Naive thymus-derived CD8-positive, alpha-beta T cell (primary cell): ENCODE measurements around the gene HLA-DPA1. TPM values are rescaled to one million over a fixed set of nuclear protein-coding genes. Genes with fewer than 3 reads are reported as not detected.
A peak's percentile ranks its signal among the peaks of the same experiment; 100 is the strongest.

ENCODE experiments used
- ATAC-seq, 2 donors: fragments of 150-1000 bp; cut with Tn5 transposase in 1 of 2; sonication (Bioruptor Pico), chemical (Tn5 transposase) in 1 of 2; 1 replicate in 1 of 2; 2 replicates in 1 of 2; pipeline ENCODE4 v1.10.0; 2021; ENCODE audit warnings: mild to moderate bottlenecking in 2 of 2, moderate library complexity in 2 of 2
- POLR2A ChIA-PET: fragments of 350-600 bp; sonication (Branson Sonifier 250); formaldehyde crosslinking; loops from one replicate; lab custom pipeline; 2021; ENCODE audit warnings: antibody characterized with exemption; lab: Charles Lee
- DNase-seq, 10 donors: peaks; one replicate each; pipeline versions ENCODE4 v3.0.0 to v3.0.0-alpha.2; 2020 to 2022
- H3K27ac Mint-ChIP-seq, 10 donors: one replicate each; pipeline ENCODE4 v1.8.0; 2020 to 2022; ENCODE audit warnings: mild to moderate bottlenecking in 10 of 10, mixed read lengths in 10 of 10, moderate library complexity in 4 of 10, inconsistent platforms in 1 of 10
- H3K27me3 Mint-ChIP-seq, 5 donors: one replicate each; pipeline ENCODE4 v1.8.0; 2021 to 2022; ENCODE audit warnings: mixed read lengths in 5 of 5
- H3K36me3 Mint-ChIP-seq, 3 donors: one replicate each; pipeline ENCODE4 v1.8.0; 2020 to 2022; ENCODE audit warnings: mixed read lengths in 3 of 3, mild to moderate bottlenecking in 2 of 3, inconsistent platforms in 1 of 3
- H3K4me1 Mint-ChIP-seq, 4 donors: one replicate each; pipeline ENCODE4 v1.8.0; 2021 to 2022; ENCODE audit warnings: mixed read lengths in 4 of 4
- H3K4me3 Mint-ChIP-seq, 10 donors: one replicate each; pipeline ENCODE4 v1.8.0; 2020 to 2022; ENCODE audit warnings: mild to moderate bottlenecking in 10 of 10, mixed read lengths in 10 of 10, moderate library complexity in 6 of 10, inconsistent platforms in 1 of 10
- H3K9me3 Mint-ChIP-seq, 9 donors: one replicate each; pipeline ENCODE4 v1.8.0; 2020 to 2022; ENCODE audit warnings: mixed read lengths in 9 of 9, mild to moderate bottlenecking in 3 of 9, inconsistent platforms in 1 of 9, moderate library complexity in 1 of 9
- polyA plus RNA-seq, 3 donors: library from polyadenylated mRNA; unstranded; fragments of 300-500 nt; fragmentation: Illumina TruSeq; gene quantifications; one replicate each; pipeline ENCODE4 v1.2.3, GENCODE V29; 2021
- total RNA-seq, 8 experiments: library from RNA in 2 of 8; stranded (reverse) in 2 of 8; gene quantifications; one replicate each; pipeline ENCODE4 v1.2.3 and lab custom pipeline; 2021 to 2026

Gene HLA-DPA1
- total and polyA plus RNA-seq, 5 experiments from 2014 or later, result 19.5 to 121 (median 35.9) TPM

DNA sequence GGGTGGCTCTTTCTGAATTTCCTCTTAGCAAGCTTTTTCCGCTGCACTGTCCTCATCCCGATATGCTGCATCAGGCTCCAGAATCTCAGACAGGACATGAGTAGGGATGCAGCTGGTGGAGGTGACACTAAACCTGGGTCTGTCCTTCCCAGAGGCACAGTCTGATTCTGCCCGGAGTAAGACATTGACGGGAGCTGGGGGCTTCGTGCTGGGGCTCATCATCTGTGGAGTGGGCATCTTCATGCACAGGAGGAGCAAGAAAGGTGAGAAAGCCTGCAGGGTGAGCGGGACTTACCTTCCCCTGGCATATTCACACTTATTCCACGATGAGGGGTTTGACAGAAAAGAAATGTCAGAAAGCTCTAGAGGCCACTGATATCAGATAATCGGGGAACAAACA lies 12.2 kb upstream of the HLA-DPA1 start:
- POLR2A ChIA-PET, result no interaction called here
- peak overlapping the region in 3 of 10 donors; percentile 15 to 54 (median 34) for H3K27ac Mint-ChIP-seq
- ATAC-seq (no peak), DNase-seq (no peak)
- no peaks in the 10 kb centered on the region for H3K9me3 Mint-ChIP-seq
- H3K4me1 Mint-ChIP-seq, result peaks cover 12 to 25% (median 21%) of the 10 kb centered on the region in 4 donors
- H3K27me3 Mint-ChIP-seq, result no peaks in the 10 kb centered on the region
- H3K36me3 Mint-ChIP-seq, result peaks cover 4 to 51% (median 4%) of the 10 kb centered on the region in 3 donors
- no peak overlapping the region for H3K4me3 Mint-ChIP-seq

- Mint-ChIP-seq H3K27me3 (peaks cover 0 to 4% (median 0%) of the 10 kb centered on the region in 5 donors), H3K27ac (peak overlapping the region in 4 of 10 donors; percentile 17 to 90 (median 43)), H3K9me3 (no peaks in the 10 kb centered on the region), H3K4me1 (peaks cover 26 to 53% (median 48%) of the 10 kb centered on the region in 4 donors), H3K4me3 (no peak overlapping the region), H3K36me3 (peaks cover 4 to 52% (median 4%) of the 10 kb centered on the region in 3 donors)
- DNase-seq (peak in 1 of 10 donors; percentile 20), ATAC-seq (no peak)
- POLR2A ChIA-PET, result no interaction called here
Observed at GRCh38 chr6:33082702-33083101, 9.3 kb upstream of the HLA-DPA1 start.

- POLR2A ChIA-PET, result interaction anchor here (0.8 kb wide), 1 partner anchor 460 kb away, joined by 3 read pairs; no protein-coding TSS in a partner anchor
- peak overlapping the region in 4 of 10 donors; percentile 25 to 66 (median 44) for H3K4me3 Mint-ChIP-seq
- peaks cover 33 to 68% (median 58%) of the 10 kb centered on the region in 4 donors for H3K4me1 Mint-ChIP-seq
- H3K27ac Mint-ChIP-seq, result peak overlapping the region in 7 of 10 donors; percentile 36 to 82 (median 56)
- ATAC-seq, result no peak
- no peaks in the 10 kb centered on the region for H3K9me3 Mint-ChIP-seq
- peaks cover 4 to 42% (median 4%) of the 10 kb centered on the region in 3 donors for H3K36me3 Mint-ChIP-seq
- peaks cover 0 to 6% (median 0%) of the 10 kb centered on the region in 5 donors for H3K27me3 Mint-ChIP-seq
- DNase-seq, result no peak
Observed at GRCh38 chr6:33081098-33081824, 7.8 kb upstream of the HLA-DPA1 start.

DNA sequence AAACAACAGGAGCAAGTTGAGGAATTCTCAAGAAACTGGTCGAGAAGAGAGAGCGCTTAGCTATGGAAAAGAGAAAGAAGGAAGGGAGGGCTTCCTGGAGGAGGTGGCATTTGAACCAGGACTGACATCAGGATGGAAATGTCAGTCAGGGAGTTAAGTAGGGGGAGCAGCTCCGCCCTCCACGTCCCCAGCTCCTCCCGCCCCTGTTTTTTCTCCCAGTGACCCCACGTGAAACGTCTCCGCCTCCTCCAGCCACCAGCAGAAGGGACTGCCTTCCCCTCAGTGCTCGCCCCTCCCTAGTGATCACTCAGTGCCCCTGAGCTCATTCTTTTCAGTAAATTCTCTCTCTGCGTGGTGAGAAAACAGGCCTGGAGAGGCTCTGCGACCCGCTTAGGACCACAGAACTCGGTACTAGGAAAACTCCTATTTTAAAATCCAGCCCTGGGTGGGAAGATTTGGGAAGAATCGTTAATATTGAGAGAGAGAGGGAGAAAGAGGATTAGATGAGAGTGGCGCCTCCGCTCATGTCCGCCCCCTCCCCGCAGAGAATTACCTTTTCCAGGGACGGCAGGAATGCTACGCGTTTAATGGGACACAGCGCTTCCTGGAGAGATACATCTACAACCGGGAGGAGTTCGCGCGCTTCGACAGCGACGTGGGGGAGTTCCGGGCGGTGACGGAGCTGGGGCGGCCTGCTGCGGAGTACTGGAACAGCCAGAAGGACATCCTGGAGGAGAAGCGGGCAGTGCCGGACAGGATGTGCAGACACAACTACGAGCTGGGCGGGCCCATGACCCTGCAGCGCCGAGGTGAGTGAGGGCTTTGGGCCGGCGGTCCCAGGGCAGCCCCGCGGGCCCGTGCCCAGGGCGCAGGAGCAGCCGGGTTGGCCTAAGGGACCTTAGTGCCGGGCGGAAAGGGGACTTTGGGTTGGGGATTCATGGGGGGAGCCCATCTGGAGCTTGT lies 7.0 kb upstream of the HLA-DPA1 start:
- peaks cover 4 to 34% (median 4%) of the 10 kb centered on the region in 3 donors for H3K36me3 Mint-ChIP-seq
- DNase-seq (no peak), ATAC-seq (no peak)
- H3K4me1 Mint-ChIP-seq, result peaks cover 33 to 76% (median 61%) of the 10 kb centered on the region in 4 donors
- no peaks in the 10 kb centered on the region for H3K9me3 Mint-ChIP-seq
- POLR2A ChIA-PET, result interaction anchor here (0.5 kb wide), 1 partner anchor 175 kb away, joined by 3 read pairs; no protein-coding TSS in a partner anchor
- peak overlapping the region in 8 of 10 donors; percentile 43 to 81 (median 64) for H3K4me3 Mint-ChIP-seq
- H3K27ac Mint-ChIP-seq, result peak overlapping the region in 7 of 10 donors; percentile 46 to 77 (median 53)
- H3K27me3 Mint-ChIP-seq, result peaks cover 0 to 6% (median 0%) of the 10 kb centered on the region in 5 donors

- peaks cover 36 to 81% (median 67%) of the 10 kb centered on the region in 4 donors for H3K4me1 Mint-ChIP-seq
- no peak for DNase-seq
- peak overlapping the region in 3 of 10 donors; percentile 20 to 55 (median 39) for H3K4me3 Mint-ChIP-seq
- H3K36me3 Mint-ChIP-seq, result peaks cover 4 to 28% (median 4%) of the 10 kb centered on the region in 3 donors
- no peak for ATAC-seq
- H3K27me3 Mint-ChIP-seq, result peaks cover 0 to 6% (median 0%) of the 10 kb centered on the region in 5 donors
- peak overlapping the region in 2 of 10 donors; percentile 55 to 77 for H3K27ac Mint-ChIP-seq
- H3K9me3 Mint-ChIP-seq, result no peaks in the 10 kb centered on the region
- POLR2A ChIA-PET, result interaction anchor here (0.5 kb wide), 1 partner anchor 176 kb away, joined by 3 read pairs; no protein-coding TSS in a partner anchor
Observed at GRCh38 chr6:33079580-33079979, 6.1 kb upstream of the HLA-DPA1 start.

GRCh38 chr6:33078919-33079521 lies 5.6 kb upstream of the HLA-DPA1 start:
- Mint-ChIP-seq H3K4me3 (peak overlapping the region in 4 of 10 donors; percentile 12 to 61 (median 25)), H3K27ac (peak overlapping the region in 7 of 10 donors; percentile 34 to 77 (median 57)), H3K9me3 (no peaks in the 10 kb centered on the region), H3K36me3 (peaks cover 4 to 22% (median 4%) of the 10 kb centered on the region in 3 donors), H3K4me1 (peaks cover 36 to 81% (median 67%) of the 10 kb centered on the region in 4 donors), H3K27me3 (peaks cover 0 to 6% (median 0%) of the 10 kb centered on the region in 5 donors)
- POLR2A ChIA-PET, result no interaction called here
- ATAC-seq, result no peak
- no peak for DNase-seq

- Mint-ChIP-seq H3K4me1 (peaks cover 38 to 85% (median 71%) of the 10 kb centered on the region in 4 donors), H3K4me3 (peak overlapping the region in 6 of 10 donors; percentile 44 to 88 (median 74))
- no peak for ATAC-seq
Observed at GRCh38 chr6:33078442-33078841, 5.0 kb upstream of the HLA-DPA1 start.

DNA sequence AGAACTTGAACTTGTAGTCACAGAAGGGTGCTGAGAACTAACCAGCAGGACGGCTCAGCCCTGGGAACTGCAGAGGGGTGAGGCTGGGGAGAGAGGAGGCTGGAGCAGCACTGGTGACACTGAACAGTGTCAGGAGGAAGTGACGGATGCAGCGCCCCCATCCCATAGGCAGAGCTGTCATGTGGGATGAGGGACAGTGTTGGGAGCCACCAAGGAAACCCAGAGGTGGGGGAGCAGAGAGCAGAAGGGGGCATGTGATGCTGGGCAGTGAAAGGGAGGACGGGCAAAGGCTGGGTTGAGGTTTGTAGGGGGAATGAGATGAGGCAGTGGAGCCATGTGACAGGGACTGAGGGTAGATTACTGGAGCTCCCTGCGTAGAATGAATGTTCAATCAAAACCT lies 4.5 kb upstream of the HLA-DPA1 start:
- H3K36me3 Mint-ChIP-seq, result peaks cover 3 to 14% (median 4%) of the 10 kb centered on the region in 3 donors
- ATAC-seq (no peak), DNase-seq (no peak)
- H3K27me3 Mint-ChIP-seq, result peaks cover 0 to 8% (median 0%) of the 10 kb centered on the region in 5 donors
- no peaks in the 10 kb centered on the region for H3K9me3 Mint-ChIP-seq
- H3K27ac Mint-ChIP-seq, result peak overlapping the region in 7 of 10 donors; percentile 20 to 85 (median 74)
- peaks cover 41 to 87% (median 73%) of the 10 kb centered on the region in 4 donors for H3K4me1 Mint-ChIP-seq
- POLR2A ChIA-PET, result no interaction called here
- peak overlapping the region; percentile 65 to 90 (median 84) for H3K4me3 Mint-ChIP-seq

More at GRCh38 chr6:33078442-33078841, 5.0 kb upstream of the HLA-DPA1 start:
- POLR2A ChIA-PET, result no interaction called here
- Mint-ChIP-seq H3K27ac (peak overlapping the region in 3 of 10 donors; percentile 49 to 84 (median 77)), H3K36me3 (peaks cover 4 to 18% (median 4%) of the 10 kb centered on the region in 3 donors), H3K9me3 (no peaks in the 10 kb centered on the region), H3K27me3 (peaks cover 0 to 7% (median 0%) of the 10 kb centered on the region in 5 donors)
- no peak for DNase-seq

- H3K4me1 Mint-ChIP-seq, result peaks cover 36 to 86% (median 73%) of the 10 kb centered on the region in 4 donors
- peaks cover 0 to 8% (median 0%) of the 10 kb centered on the region in 5 donors for H3K27me3 Mint-ChIP-seq
- H3K4me3 Mint-ChIP-seq, result peak overlapping the region; percentile 84 to 96 (median 89)
- ATAC-seq (peak in 1 of 2 donors; percentile 1), DNase-seq (no peak)
- peak overlapping the region; percentile 71 to 97 (median 92) for H3K27ac Mint-ChIP-seq
- POLR2A ChIA-PET, result interaction anchor here (1.3 to 2.0 kb wide), 2 partner anchors 105 to 193 kb away, joined by 3 to 14 read pairs; no protein-coding TSS in a partner anchor
- H3K9me3 Mint-ChIP-seq, result no peaks in the 10 kb centered on the region
- peaks cover 0 to 8% (median 0%) of the 10 kb centered on the region in 3 donors for H3K36me3 Mint-ChIP-seq
Observed at GRCh38 chr6:33076406-33076934, 3.0 kb upstream of the HLA-DPA1 start.

DNA sequence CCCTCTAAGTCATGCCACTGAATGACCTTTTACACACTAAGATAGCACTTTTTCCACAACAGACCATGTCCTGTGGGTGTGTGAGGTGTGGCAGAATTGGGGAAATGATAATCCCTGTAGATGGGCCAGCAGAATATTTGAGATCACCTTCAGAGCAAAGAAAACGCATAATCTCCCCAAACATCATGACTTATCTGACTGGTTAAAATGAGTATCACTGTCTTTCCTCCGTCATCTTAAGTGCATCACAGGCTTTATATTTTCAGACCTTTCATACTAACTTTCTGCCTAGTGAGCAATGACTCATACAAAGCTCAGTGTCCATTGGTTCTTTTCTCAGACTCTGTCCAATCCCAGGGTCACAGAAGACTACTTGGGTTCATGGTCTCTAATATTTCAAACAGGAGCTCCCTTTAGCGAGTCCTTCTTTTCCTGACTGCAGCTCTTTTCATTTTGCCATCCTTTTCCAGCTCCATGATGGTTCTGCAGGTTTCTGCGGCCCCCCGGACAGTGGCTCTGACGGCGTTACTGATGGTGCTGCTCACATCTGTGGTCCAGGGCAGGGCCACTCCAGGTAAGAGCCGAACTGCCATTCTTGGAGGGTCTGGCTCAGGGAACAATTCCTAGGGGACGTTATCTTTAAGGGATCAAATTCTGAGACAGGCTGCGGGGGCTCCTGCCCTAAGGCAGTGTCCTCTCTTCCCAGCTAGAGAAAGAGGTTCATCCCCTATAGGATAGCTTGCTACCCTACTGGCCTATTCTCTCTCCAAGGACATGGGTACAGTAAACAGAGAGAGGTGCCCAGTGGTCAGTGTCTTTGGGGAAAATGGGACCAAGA lies 2.3 kb upstream of the HLA-DPA1 start, which contains the start of gene HLA-DPB1:
Gene HLA-DPB1 (plus strand): TSS at position 423 of the 838 bp plus-strand sequence. CDS start 52 bp downstream, at position 475.
- DNase-seq (peak in 7 of 10 donors; percentile 26 to 82 (median 68)), ATAC-seq (peak; percentile 97 to 98)
- Mint-ChIP-seq H3K9me3 (no peaks in the 10 kb centered on the region), H3K27me3 (peaks cover 0 to 8% (median 0%) of the 10 kb centered on the region in 5 donors), H3K4me3 (peak within 1 kb of the TSS; percentile 84 to 96 (median 89)), H3K27ac (peak within 1 kb of the TSS; percentile 71 to 97 (median 92)), H3K4me1 (peaks cover 32 to 85% (median 71%) of the 10 kb centered on the region in 4 donors), H3K36me3 (peaks cover 0 to 2% (median 0%) of the 10 kb centered on the region in 3 donors)
- POLR2A ChIA-PET, result interaction anchor here (0.8 to 2.0 kb wide), 3 partner anchors 104 to 231 kb away, joined by 3 to 14 read pairs (median 3); no protein-coding TSS in a partner anchor
